Duodenal mucosa (tissue), 2 donors: ENCODE results near the gene CUBN.

ENCODE experiments used
- H3K27ac ChIP-seq: one replicate; pipeline ENCODE4 v1.7.0; 2013; ENCODE audit warnings: low read depth, low read length
- H3K27me3 ChIP-seq, 2 donors: one replicate each; pipeline ENCODE4 v1.7.0; 2013; ENCODE audit warnings: low read length in 2 of 2, control low read depth in 1 of 2; ENCODE audit not compliant: insufficient read depth in 2 of 2, control insufficient read depth in 1 of 2
- H3K36me3 ChIP-seq, 2 donors: one replicate each; pipeline ENCODE4 v1.7.0; 2013; ENCODE audit warnings: low read length in 2 of 2, control low read depth in 1 of 2; ENCODE audit not compliant: insufficient read depth in 2 of 2, control insufficient read depth in 1 of 2
- H3K4me1 ChIP-seq, 2 donors: one replicate each; pipeline ENCODE4 v1.7.0; 2013; ENCODE audit warnings: low read length in 2 of 2, control low read depth in 1 of 2; ENCODE audit not compliant: insufficient read depth in 2 of 2, control insufficient read depth in 1 of 2
- H3K4me3 ChIP-seq, 2 donors: one replicate each; pipeline ENCODE4 v1.7.0; 2013; ENCODE audit warnings: low read length in 2 of 2, low read depth in 1 of 2
- H3K9ac ChIP-seq, 2 donors: one replicate each; pipeline ENCODE4 v1.7.0; 2013; ENCODE audit warnings: low read length in 2 of 2, low read depth in 1 of 2
- H3K9me3 ChIP-seq, 2 donors: one replicate each; pipeline ENCODE4 v1.7.0; 2013; ENCODE audit warnings: low read length in 2 of 2, control low read depth in 1 of 2; ENCODE audit not compliant: control insufficient read depth in 1 of 2

CUBN gene

DNA sequence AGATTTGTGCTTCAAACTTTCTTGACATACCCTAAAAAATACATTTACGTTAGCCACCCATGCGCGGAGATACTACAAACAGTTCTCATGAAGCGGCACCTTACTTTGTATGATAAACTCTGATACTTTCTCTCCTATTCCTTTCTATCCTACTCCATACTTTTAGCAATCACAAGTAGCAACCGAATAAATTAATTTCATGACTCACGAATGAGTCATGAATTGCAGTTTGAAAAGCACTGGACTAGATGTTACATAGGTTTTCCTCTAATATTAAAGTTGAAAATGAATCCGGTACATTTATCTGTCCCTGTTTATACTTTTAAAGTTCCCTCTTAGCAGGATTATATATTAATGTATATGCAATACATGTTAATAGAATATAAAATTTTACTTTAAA, 67.6 kb downstream of the CUBN start:
- Histone ChIP-seq H3K9me3 (no peaks in the 10 kb centered on the region), H3K4me1 (no peaks in the 10 kb centered on the region), H3K4me3 (no peak overlapping the region), H3K36me3 (no peaks in the 10 kb centered on the region), H3K27ac (no peak overlapping the region), H3K27me3 (no peaks in the 10 kb centered on the region), H3K9ac (no peak overlapping the region)

GRCh38 chr10:17061418-17061817, 68.2 kb downstream of the CUBN start:
- Histone ChIP-seq H3K9me3 (no peaks in the 10 kb centered on the region), H3K4me3 (no peak overlapping the region), H3K27ac (no peak overlapping the region), H3K36me3 (no peaks in the 10 kb centered on the region), H3K27me3 (no peaks in the 10 kb centered on the region), H3K9ac (no peak overlapping the region), H3K4me1 (no peaks in the 10 kb centered on the region)

- no peak overlapping the region for H3K4me3 ChIP-seq
- no peaks in the 10 kb centered on the region for H3K27me3 ChIP-seq
- no peaks in the 10 kb centered on the region for H3K9me3 ChIP-seq
- no peak overlapping the region for H3K27ac ChIP-seq
- H3K36me3 ChIP-seq: no peaks in the 10 kb centered on the region
- H3K4me1 ChIP-seq: no peaks in the 10 kb centered on the region
- no peak overlapping the region for H3K9ac ChIP-seq
Observed at GRCh38 chr10:17060289-17060688, 69.3 kb downstream of the CUBN start.

DNA sequence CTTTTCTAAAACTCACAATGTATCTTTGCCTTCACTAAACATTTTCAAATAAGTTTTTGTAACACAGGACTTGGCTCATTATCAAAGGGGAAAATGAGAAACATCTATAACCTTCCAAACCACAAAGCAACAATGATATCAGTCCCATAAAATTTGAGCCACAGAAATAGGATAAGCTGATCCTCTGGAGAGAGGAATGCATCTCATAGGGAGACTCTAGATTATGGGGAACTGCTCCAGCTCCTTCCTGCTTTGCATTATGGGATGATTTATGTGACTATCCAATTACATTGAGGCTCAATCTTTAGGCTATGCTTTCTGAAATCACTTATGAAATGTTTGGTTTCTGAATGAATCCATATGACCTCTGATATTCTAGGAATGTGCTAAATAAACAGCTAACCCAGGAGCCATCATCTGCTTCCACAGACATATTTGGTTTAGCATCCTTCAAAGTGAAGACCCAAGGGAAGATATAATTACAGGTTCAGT, 70.4 kb downstream of the CUBN start:
- Histone ChIP-seq H3K27ac (no peak overlapping the region), H3K9me3 (no peaks in the 10 kb centered on the region), H3K4me3 (no peak overlapping the region), H3K9ac (no peak overlapping the region), H3K36me3 (no peaks in the 10 kb centered on the region), H3K27me3 (no peaks in the 10 kb centered on the region), H3K4me1 (no peaks in the 10 kb centered on the region)

- Histone ChIP-seq H3K9ac (no peak overlapping the region), H3K27me3 (no peaks in the 10 kb centered on the region), H3K4me1 (no peaks in the 10 kb centered on the region), H3K36me3 (no peaks in the 10 kb centered on the region), H3K27ac (no peak overlapping the region), H3K4me3 (no peak overlapping the region), H3K9me3 (no peaks in the 10 kb centered on the region)
Observed at GRCh38 chr10:17058093-17058492, 71.5 kb downstream of the CUBN start.

DNA sequence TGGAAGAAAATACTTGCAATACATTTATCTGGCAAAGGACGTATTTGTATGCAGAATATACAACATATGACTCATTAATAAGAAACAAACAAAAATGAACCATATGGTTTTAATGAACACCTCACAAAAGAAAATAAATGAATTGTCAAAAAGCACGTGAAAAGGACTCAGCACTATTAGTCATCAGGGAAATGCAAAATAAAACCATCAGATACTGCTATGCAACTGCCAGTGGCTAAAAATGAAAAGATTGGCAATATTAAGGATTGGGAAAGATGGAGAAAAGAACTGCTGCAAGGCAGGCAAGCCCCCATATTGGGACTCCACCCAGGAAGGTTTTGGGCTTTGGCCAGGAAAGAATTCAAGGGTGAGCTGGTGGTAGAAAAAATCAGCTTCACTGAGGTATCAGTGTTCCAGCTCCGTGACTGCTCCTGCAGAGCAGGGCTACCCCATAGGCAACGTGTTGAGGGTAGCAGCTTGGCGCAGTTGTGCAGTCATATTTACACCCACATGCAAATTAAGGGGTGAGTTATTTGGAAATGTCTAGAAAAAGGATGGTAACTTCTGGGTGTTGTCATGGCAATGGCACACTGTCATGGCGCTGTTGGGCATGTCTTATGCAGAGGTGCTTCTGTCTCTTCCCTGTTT, 72.7 kb downstream of the CUBN start:
- no peaks in the 10 kb centered on the region for H3K4me1 ChIP-seq
- no peak overlapping the region for H3K9ac ChIP-seq
- H3K9me3 ChIP-seq: no peaks in the 10 kb centered on the region
- no peak overlapping the region for H3K27ac ChIP-seq
- no peak overlapping the region for H3K4me3 ChIP-seq
- no peaks in the 10 kb centered on the region for H3K27me3 ChIP-seq
- H3K36me3 ChIP-seq: no peaks in the 10 kb centered on the region

- Histone ChIP-seq H3K4me3 (no peak overlapping the region), H3K36me3 (no peaks in the 10 kb centered on the region), H3K4me1 (no peaks in the 10 kb centered on the region), H3K9ac (no peak overlapping the region), H3K27ac (no peak overlapping the region), H3K9me3 (no peaks in the 10 kb centered on the region), H3K27me3 (no peaks in the 10 kb centered on the region)
Observed at GRCh38 chr10:17053513-17053912, 76.1 kb downstream of the CUBN start.

DNA sequence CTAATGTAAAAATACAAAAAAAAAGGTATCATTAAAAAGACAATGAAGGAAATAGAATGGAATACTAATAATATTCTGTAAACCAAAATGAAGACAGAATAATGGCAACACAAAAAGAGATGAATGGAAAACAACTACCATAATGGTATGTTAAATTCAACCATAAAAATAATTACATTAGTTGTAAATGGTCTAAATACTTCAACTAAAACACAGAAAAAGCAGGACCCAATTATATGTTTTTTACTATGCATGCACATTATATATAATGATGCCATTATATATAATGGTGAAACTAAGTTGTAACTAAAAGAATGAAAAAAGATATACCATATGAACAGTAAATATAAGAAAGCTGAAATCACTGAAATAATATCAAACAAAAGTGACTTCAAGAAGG, 76.5 kb downstream of the CUBN start:
- Histone ChIP-seq H3K9ac (no peak overlapping the region), H3K27me3 (no peaks in the 10 kb centered on the region), H3K4me3 (no peak overlapping the region), H3K36me3 (no peaks in the 10 kb centered on the region), H3K4me1 (no peaks in the 10 kb centered on the region), H3K9me3 (no peaks in the 10 kb centered on the region), H3K27ac (no peak overlapping the region)

- no peaks in the 10 kb centered on the region for H3K4me1 ChIP-seq
- H3K27me3 ChIP-seq: no peaks in the 10 kb centered on the region
- no peak overlapping the region for H3K9ac ChIP-seq
- no peaks in the 10 kb centered on the region for H3K36me3 ChIP-seq
- H3K9me3 ChIP-seq: no peaks in the 10 kb centered on the region
- H3K4me3 ChIP-seq: no peak overlapping the region
- no peak overlapping the region for H3K27ac ChIP-seq
Observed at GRCh38 chr10:17051851-17052250, 77.8 kb downstream of the CUBN start.

- Histone ChIP-seq H3K9me3 (no peaks in the 10 kb centered on the region), H3K27ac (no peak overlapping the region), H3K4me3 (no peak overlapping the region), H3K27me3 (no peaks in the 10 kb centered on the region), H3K4me1 (no peaks in the 10 kb centered on the region), H3K9ac (no peak overlapping the region), H3K36me3 (no peaks in the 10 kb centered on the region)
Observed at GRCh38 chr10:17049195-17049594, 80.4 kb downstream of the CUBN start.

GRCh38 chr10:17047908-17048307, 81.7 kb downstream of the CUBN start:
- Histone ChIP-seq H3K9ac (no peak overlapping the region), H3K4me3 (no peak overlapping the region), H3K36me3 (no peaks in the 10 kb centered on the region), H3K27ac (no peak overlapping the region), H3K27me3 (no peaks in the 10 kb centered on the region), H3K9me3 (no peaks in the 10 kb centered on the region), H3K4me1 (no peaks in the 10 kb centered on the region)
